ENCODE measurements around the gene SCD5. TPM values are rescaled to one million over a fixed set of nuclear protein-coding genes. Genes with fewer than 3 reads are reported as not detected.
A peak's percentile ranks its signal among the peaks of the same experiment; 100 is the strongest.

SCD5 gene
- total and polyA plus RNA-seq, 2 of the 13 experiments (the other 11 are each of a cell fraction or from before 2014, with no cell fraction given): not detected

DNA sequence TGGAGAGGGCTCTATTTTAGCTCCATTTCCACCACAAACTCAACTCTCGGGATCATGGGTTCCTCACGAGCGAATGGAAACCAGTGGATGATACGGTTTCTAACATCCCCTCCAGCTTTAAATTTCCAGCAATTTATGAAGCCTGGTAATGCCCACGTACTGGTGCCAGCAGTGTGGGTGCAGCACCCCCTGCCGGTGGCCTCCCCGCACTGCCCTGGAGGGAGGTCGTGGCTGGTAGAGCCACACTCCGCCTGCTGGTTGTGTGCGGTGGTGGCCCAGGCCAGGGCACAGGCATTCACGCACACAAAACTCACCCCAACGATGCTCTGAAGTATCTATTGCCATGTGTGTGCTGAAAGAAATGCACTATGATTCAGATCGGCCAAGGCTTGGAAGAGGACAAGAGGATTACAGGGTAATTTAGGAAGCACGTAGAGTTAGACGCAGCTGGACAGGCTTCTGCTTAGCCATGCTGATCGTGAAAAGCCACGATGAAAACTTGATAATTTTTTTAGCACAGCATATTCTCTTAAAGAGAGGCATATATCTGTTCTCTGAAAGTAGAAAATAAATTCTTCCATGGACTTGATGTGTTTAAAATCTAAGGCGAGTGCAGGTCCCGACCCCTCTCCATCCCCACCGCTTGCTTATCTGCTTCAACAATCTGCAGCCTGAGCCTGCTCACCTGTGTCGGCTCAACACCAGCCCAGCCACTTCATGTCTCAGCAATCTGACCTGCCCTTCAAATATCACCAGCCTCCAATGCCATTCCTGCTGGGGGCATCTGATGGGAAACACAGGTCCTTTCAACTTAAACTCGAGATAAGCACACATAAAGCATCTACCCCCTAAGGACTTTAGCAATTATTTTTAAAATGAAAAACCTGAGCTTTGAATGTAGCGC lies 59.1 kb downstream of the SCD5 start (continued):
- TF ChIP-seq, protein P1, sequence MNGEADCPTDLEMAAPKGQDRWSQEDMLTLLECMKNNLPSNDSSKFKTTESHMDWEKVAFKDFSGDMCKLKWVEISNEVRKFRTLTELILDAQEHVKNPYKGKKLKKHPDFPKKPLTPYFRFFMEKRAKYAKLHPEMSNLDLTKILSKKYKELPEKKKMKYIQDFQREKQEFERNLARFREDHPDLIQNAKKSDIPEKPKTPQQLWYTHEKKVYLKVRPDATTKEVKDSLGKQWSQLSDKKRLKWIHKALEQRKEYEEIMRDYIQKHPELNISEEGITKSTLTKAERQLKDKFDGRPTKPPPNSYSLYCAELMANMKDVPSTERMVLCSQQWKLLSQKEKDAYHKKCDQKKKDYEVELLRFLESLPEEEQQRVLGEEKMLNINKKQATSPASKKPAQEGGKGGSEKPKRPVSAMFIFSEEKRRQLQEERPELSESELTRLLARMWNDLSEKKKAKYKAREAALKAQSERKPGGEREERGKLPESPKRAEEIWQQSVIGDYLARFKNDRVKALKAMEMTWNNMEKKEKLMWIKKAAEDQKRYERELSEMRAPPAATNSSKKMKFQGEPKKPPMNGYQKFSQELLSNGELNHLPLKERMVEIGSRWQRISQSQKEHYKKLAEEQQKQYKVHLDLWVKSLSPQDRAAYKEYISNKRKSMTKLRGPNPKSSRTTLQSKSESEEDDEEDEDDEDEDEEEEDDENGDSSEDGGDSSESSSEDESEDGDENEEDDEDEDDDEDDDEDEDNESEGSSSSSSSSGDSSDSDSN (CRISPR knock-in tag; IDR thresholded peaks at IDR 0.05): 0 out of 2 replicates have a peak, but pooled peaks have one; percentile 16
- TF ChIP-seq ZNF766 (CRISPR knock-in tag; IDR thresholded peaks at IDR 0.05; ENCODE audit: borderline replicate concordance) (no peak), REPIN1 (CRISPR knock-in tag; IDR thresholded peaks at IDR 0.05; ENCODE audit: borderline replicate concordance, low read depth) (peak; percentile 60; the same call in 1 of the 2 replicates), ZKSCAN1 (IDR thresholded peaks at IDR 0.05; ENCODE audit: low read length) (0 out of 2 replicates have a peak, but pooled peaks have one; percentile 19), JUN (CRISPR knock-in tag; IDR thresholded peaks at IDR 0.05) (no peak), YY1 (IDR thresholded peaks at IDR 0.05; ENCODE audit: insufficient read depth, insufficient replicate concordance, low read depth, low read length) (peak; percentile 48), CBX5 (CRISPR knock-in tag; IDR thresholded peaks at IDR 0.05; ENCODE audit: borderline replicate concordance) (0 out of 2 replicates have a peak, but pooled peaks have one; percentile 71), KDM3A (CRISPR knock-in tag; IDR thresholded peaks at IDR 0.05; ENCODE audit: low read depth) (peak; percentile 81; the same call in 1 of the 2 replicates), ZNF703 (CRISPR knock-in tag; IDR thresholded peaks at IDR 0.05; ENCODE audit: borderline replicate concordance) (no peak), BORCS8-MEF2B (CRISPR knock-in tag; IDR thresholded peaks at IDR 0.05) (peak; percentile 57; the same call in 1 of the 2 replicates), ZNF343 (CRISPR knock-in tag; IDR thresholded peaks at IDR 0.05) (no peak), HES4 (CRISPR knock-in tag; IDR thresholded peaks at IDR 0.05; ENCODE audit: borderline replicate concordance) (no peak), CEBPG (CRISPR knock-in tag; IDR thresholded peaks at IDR 0.05) (0 out of 2 replicates have a peak, but pooled peaks have one; percentile 9), ZBTB1 (CRISPR knock-in tag; IDR thresholded peaks at IDR 0.05; ENCODE audit: borderline replicate concordance) (no peak), KDM2A (CRISPR knock-in tag; IDR thresholded peaks at IDR 0.05; ENCODE audit: borderline replicate concordance, low read depth) (peak; percentile 60; the same call in 1 of the 2 replicates)
- TF ChIP-seq, protein P2, sequence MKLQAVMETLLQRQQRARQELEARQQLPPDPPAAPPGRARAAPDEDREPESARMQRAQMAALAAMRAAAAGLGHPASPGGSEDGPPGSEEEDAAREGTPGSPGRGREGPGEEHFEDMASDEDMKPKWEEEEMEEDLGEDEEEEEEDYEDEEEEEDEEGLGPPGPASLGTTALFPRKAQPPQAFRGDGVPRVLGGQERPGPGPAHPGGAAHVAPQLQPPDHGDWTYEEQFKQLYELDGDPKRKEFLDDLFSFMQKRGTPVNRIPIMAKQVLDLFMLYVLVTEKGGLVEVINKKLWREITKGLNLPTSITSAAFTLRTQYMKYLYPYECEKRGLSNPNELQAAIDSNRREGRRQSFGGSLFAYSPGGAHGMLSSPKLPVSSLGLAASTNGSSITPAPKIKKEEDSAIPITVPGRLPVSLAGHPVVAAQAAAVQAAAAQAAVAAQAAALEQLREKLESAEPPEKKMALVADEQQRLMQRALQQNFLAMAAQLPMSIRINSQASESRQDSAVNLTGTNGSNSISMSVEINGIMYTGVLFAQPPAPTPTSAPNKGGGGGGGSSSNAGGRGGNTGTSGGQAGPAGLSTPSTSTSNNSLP (IDR thresholded peaks at IDR 0.05; ENCODE audit: low read depth, low read length): 0 out of 2 replicates have a peak, but pooled peaks have one; percentile 22
- TF ChIP-seq, protein P3, sequence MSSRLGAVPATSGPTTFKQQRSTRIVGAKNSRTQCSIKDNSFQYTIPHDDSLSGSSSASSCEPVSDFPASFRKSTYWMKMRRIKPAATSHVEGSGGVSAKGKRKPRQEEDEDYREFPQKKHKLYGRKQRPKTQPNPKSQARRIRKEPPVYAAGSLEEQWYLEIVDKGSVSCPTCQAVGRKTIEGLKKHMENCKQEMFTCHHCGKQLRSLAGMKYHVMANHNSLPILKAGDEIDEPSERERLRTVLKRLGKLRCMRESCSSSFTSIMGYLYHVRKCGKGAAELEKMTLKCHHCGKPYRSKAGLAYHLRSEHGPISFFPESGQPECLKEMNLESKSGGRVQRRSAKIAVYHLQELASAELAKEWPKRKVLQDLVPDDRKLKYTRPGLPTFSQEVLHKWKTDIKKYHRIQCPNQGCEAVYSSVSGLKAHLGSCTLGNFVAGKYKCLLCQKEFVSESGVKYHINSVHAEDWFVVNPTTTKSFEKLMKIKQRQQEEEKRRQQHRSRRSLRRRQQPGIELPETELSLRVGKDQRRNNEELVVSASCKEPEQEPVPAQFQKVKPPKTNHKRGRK (CRISPR knock-in tag; IDR thresholded peaks at IDR 0.05): no peak
- TF ChIP-seq, protein P4, sequence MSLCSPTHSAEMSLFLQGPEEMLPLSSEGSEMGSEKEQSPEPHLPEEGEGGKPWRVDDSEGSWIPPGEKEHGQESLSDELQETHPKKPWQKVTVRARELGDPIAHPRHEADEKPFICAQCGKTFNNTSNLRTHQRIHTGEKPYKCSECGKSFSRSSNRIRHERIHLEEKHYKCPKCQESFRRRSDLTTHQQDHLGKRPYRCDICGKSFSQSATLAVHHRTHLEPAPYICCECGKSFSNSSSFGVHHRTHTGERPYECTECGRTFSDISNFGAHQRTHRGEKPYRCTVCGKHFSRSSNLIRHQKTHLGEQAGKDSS (CRISPR knock-in tag; IDR thresholded peaks at IDR 0.05; ENCODE audit: borderline replicate concordance, low read depth): peak; percentile 45; the same call in 1 of the 2 replicates
- TF ChIP-seq, protein P5, sequence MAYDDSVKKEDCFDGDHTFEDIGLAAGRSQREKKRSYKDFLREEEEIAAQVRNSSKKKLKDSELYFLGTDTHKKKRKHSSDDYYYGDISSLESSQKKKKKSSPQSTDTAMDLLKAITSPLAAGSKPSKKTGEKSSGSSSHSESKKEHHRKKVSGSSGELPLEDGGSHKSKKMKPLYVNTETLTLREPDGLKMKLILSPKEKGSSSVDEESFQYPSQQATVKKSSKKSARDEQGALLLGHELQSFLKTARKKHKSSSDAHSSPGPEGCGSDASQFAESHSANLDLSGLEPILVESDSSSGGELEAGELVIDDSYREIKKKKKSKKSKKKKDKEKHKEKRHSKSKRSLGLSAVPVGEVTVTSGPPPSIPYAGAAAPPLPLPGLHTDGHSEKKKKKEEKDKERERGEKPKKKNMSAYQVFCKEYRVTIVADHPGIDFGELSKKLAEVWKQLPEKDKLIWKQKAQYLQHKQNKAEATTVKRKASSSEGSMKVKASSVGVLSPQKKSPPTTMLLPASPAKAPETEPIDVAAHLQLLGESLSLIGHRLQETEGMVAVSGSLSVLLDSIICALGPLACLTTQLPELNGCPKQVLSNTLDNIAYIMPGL (CRISPR knock-in tag; IDR thresholded peaks at IDR 0.05; ENCODE audit: borderline replicate concordance in 1 of 2, low read depth in 1 of 2): peak; percentile 67 to 81
